ENCODE data around the gene VWA7.

The VWA7 gene

GRCh38 chr6:31778193-31778592 lies 1.1 kb upstream of the VWA7 start:
- no peak for DNase-seq

DNA sequence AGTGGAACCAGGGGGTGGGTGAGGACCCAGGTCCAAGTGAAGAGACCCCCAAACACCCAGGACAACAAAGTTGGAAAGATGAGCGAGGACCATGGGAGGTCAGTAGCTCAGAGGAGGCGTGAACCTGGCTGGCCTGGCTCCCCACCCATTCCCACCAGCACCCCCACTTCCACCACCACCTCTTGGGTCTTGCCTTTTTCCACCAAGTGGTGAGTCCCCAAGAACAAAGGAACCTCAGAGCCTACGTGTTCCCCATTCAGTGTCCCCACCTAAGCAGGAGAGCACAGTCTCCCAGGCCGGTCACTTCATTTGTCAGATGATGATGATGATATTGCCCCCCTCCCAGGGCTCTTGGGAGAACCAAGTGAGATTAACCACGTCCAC lies 531 bp upstream of the VWA7 start:
- DNase-seq = no peak

DNA sequence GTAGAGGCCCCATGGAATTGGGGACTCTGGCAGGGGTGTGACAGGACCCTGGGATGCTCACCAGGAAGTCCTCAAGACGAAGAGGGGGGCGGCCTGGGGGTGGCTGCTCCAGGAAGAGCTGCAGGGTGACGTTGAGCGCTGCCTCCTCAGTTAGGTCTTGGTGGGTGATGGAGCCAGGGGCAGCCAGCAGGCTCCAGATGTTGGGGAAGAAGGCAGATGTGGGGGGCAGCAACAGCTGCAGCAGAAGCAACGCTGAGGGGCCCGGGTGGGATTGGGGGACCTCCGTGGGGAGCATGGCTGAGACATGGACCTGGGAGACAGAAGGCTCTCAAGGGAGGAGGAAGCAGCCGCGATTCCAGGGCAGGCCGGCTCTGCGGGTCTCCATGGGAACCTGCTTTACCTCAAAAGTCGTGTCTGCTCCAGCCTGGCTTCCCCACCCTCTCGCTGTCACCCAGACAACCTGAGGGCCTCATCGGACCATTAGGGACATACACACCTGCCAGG lies 591 bp downstream of the VWA7 start:
- DNase-seq = no peak

DNA sequence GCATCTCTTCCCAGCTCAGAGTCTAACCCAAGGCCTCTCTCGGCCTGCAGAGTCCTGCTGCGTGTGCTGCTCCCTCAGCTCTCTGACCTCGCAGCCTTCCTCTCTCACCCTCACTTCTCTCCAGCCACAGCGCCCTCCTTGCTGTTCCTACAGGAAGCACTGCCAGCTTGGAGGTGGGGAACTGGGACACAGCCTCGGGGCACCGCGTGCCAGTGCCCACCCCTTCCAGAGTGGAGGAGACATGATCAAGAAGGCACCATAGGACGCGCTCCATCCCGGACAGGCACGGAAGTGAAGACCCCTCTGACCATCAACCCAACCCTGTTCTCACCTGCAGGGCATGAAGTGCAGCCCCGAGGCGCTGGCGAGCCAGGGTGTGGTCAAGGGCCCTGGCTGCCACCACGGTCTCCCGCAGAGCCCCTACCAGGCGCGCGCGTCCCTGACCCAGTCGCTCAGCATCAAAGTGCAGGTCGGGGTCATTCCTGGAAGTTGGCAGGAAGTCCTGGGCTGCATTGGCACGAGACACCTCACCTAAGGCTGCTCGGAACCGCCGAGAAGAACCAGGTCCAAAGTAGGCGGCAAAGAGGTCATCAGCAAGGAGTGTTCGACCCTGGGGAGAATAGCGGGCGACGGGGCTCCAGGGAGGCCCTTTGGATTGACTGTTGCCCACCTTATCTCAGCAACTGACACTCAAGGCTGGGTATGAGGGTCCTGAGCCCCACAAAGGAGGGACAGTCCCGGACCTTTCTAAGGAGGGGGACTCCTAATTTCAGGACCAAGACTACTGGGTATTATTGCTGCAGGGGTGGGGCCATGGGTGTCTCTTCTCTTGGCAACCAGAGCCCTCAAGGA lies 1.3 kb downstream of the VWA7 start:
- DNase-seq = no peak

- DNase-seq = no peak
These were observed 1.9 kb downstream of the VWA7 start for GRCh38 chr6:31775184-31775583.

DNA sequence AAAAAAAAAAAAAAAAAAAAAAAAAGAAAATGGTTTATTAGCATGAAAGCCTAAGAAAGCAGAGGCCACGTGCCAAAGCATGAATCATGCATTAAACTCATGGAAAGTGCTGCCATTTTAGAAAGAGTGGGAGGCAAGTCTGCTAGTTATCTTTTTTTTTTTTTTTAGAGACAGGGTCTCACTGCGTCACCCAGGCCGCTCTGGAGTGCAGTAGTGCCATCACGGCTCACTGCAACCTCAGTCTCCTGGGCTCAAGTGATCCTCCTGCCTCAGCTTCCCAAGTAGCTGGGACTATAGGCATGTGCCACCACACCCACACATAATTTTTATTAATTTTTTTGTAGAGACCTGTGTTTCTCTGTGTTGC lies 5.2 kb downstream of the VWA7 start:
- peak; percentile 27 for DNase-seq

DNA sequence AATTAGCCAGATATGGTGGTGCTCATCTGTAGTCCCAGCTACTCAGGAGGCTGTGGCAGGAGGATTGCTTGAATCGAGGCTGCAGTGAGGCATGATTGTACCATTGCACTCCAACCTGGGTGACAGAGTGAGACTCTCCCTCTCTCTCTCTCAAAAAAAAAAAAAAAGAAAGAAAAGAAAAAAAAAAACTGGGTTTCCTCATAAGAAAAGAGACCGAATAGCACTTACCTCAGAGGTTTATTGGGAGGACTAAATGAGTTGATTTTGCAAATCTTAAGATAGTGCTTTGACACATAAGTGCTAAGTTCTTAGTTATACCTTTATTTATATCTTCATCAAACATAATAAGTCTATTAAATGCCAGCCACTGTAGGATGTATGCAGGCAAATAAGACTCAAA lies 6.3 kb downstream of the VWA7 start:
- no peak for DNase-seq

- DNase-seq = peak; percentile 79
These were observed 7.3 kb downstream of the VWA7 start for GRCh38 chr6:31769684-31770371.

- DNase-seq = no peak
These were observed 8.5 kb downstream of the VWA7 start for GRCh38 chr6:31768363-31769257.

- DNase-seq = no peak
These were observed 10.0 kb downstream of the VWA7 start for GRCh38 chr6:31767096-31767645.

DNA sequence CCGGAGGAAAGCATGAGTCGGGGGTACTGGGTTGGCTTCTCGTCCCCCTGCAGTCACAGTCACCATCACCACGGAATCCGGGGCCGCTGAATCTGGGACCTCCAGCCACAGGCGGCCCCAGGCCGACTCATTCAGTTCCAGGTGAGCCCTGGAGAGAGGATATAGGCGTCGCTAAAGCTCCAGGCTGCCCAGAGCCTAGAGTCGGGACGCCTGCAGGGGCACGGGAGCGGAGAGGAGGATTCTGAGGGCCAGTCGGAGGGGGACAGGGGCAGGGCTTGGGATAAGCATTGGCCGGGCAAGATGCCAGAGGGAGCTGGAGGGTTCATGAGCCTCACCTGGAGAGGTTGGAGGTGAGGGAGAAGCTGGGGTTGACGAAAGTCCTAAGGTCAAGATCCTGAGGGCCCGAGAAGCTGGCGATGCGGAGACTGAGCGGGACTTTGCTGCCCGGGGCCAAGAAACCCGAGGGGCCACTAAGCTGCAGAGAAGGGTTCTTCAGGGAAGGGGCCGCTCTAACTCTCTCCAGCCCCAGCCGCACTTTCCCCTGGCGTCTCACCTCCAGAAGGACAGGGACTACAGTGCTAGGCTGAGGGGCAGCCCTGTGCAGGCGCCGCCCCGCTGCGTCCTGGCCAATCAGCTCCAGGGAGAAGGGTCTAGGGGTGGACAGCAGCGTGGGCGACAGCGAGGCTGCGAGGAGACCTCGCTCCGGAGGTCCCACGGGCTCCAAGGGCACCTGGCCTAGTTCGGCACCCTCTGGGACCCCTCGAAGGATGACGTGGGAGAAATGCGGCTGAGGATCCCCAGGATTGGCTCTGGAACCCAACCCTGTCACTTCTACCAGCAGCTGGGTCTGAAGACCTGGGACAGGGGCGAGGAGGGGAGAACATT lies 11.0 kb downstream of the VWA7 start:
- no peak for DNase-seq

DNA sequence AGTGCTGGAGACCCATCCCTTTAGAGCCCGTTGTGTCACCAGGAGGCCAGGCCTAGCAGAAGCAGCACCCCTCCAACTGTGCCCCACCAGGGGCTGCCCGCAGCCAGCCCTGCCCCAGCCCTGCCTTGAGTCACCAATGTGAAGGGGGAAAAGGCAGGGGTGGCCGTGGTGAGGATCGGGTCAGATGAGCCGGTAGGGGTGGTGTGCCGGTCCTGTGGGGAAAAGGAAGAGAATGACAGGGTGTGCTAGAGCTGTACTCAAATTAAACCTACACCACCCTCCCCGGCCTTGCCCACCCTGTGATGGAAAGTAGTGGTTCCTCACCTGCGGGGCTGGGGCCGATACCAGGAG lies 11.6 kb downstream of the VWA7 start:
- no peak for DNase-seq

DNA sequence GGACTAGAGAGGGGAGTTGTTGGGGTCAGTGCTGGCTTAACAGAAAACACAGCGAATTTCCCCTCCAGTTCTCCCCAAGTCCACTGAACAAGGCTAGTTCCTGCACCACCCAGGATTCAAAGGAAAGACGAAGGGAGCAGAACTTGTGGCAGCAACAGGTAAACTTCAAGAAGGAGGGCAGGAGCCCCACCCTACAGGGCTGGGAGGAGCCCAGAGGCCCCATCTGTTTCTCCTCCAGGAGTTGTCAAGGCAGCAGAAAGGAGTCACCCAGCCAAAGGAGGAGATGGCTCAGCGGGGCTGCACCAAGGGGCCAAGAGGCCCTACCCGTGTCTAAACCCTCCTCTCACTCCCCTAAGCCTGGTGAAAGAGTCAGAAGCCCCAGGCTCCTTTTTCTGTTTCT lies 12.9 kb downstream of the VWA7 start:
- DNase-seq = no peak

DNA sequence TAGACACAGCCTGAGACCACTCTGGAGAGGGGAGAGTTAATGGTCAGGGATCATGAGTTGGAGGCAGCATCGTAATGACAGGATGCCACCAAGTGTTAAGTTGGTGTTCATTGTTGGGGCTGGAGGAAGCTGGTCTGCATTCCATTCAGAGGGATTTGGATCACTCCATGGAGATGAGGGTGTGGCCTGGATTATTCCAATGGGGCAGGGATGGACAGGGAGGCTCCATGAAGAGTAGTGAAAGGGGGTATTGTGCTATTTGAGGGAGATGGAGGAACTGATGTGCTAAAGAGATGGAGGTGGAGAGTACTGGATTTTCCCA lies 13.5 kb downstream of the VWA7 start:
- no peak for DNase-seq

GRCh38 chr6:31762878-31763618 lies 14.1 kb downstream of the VWA7 start:
- DNase-seq = no peak

- no peak for DNase-seq
These were observed 14.8 kb downstream of the VWA7 start, which contains the start of gene SAPCD1 for GRCh38 chr6:31762356-31762755. Gene SAPCD1 (plus strand): TSS chr6:31762656. CDS start chr6:31763055, 399 bp downstream.

- no peak for DNase-seq
These were observed 15.8 kb downstream of the VWA7 start for GRCh38 chr6:31761343-31761742.

DNA sequence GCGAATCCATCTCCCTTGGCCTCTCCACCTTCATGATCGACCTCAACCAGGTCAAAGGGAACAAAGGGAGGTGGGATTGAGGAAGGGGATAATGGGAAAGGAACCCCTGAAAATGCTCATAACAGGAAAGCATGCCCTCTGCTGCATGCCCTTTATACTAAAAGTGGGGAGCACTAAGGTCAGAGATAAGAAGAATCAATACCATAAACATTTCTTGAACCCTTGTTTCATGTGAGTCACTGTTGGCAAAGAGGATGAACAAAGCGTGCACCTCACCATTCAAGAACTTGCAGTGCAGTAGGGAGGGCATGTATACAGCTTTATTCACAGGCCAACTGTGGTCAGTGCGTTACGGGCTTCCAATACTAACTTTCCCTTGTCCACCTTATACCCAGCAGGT lies 16.3 kb downstream of the VWA7 start:
- DNase-seq = peak; percentile 13

- DNase-seq = no peak
These were observed 18.8 kb downstream of the VWA7 start for GRCh38 chr6:31758281-31758680.

DNA sequence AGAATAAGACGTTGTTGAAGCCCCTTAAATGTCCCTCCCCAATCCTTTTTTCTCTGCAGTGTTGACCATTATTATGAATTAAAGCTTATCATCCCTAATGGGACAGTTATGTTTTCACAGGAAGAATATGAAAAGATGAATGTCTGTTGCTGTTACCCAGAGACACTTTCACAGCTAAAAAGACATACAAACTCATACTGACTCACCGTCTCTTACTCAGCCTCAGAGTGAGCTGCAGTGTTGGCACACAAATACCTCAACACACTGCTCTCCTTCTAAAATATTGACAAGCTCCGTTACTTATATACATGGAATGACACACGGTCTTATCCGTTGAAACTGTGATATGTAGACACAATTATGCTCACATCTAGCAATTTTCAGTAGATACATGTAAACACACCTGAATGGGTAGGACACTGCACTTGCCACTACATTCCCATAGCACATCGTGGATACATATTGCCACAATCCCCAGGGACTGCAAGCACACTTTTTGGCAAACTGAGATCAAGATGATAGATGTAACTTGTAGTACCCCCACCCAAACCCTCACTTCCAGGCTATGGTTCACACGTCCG lies 24.3 kb downstream of the VWA7 start:
- no peak for DNase-seq
